Measurements from ENCODE around the gene FHIT. TPM values are rescaled to one million over a fixed set of nuclear protein-coding genes. Genes with fewer than 3 reads are reported as not detected.

FHIT gene
- total and polyA plus RNA-seq, 2 of the 4 experiments (the other 2 are of a cell fraction), result 0.07 TPM; not detected in 1

DNA sequence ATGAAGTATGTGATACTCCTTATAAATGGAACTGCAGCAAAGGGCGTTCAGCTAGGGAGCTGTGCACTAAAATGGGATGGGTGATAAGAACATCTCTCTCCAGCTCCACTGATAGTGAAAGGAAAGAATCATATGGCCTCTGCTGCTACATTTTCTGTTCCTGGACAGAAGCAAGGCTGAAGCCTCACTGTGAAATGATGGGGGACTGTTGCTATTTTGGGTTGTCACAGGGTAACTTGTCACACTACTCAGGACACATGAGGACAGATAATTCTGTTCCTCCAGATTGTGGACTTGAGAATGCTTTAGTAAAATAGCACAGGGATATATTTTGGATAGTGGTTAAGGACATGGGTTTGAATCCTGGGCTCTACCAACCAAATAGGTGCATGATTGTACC, 423.6 kb downstream of the FHIT start:
- no peak overlapping the region for H3K9ac ChIP-seq (ENCODE audit: low read depth, low read length)
- no peaks in the 10 kb centered on the region for H3K79me1 ChIP-seq (ENCODE audit: low read depth in 1 of 2, low read length in 2 of 2)
- no peak overlapping the region for H2AFZ ChIP-seq (replicated peaks; ENCODE audit: low read length, poor library complexity)
- H3K27me3 ChIP-seq (ENCODE audit: control insufficient read depth, insufficient read depth, low read length), result no peaks in the 10 kb centered on the region
- DNase-seq, result no peak
- no peaks in the 10 kb centered on the region for H4K20me1 ChIP-seq (ENCODE audit: insufficient read depth, low read length)
- H3K9me3 ChIP-seq (ENCODE audit: control insufficient read depth, insufficient read depth, low read length), result peaks cover 2% of the 10 kb centered on the region; the same call in 1 of the 2 replicates
- no peak overlapping the region for H3K4me2 ChIP-seq (ENCODE audit: low read depth, low read length)
- H3K4me1 ChIP-seq (ENCODE audit: control insufficient read depth, insufficient read depth, low read length), result no peaks in the 10 kb centered on the region
- no CpG with 5 or more reads among the region's 1 CpG for WGBS, 2 experiments (ENCODE audit: extremely low coverage in 2 of 2, insufficient read length in 1 of 2)
- no peak overlapping the region for H3K56ac ChIP-seq (ENCODE audit: extremely low read depth, insufficient read depth, low read length)
- in situ Hi-C loops (cut with MboI; ENCODE audit: low sequenced_read_pairs), result no loop called here
- no TSS peak for BruUV-seq (replicated peaks)
- no peak overlapping the region for H3K4ac ChIP-seq (ENCODE audit: low read depth, low read length)
- ChIA-PET POLR2A (ENCODE audit: unreplicated experiment) (no interaction called here), CTCF (no interaction called here)
- H4K8ac ChIP-seq (ENCODE audit: low read depth in 2 of 2, low read length in 2 of 2), result no peak overlapping the region
- H3K27ac ChIP-seq (ENCODE audit: insufficient read depth, low read length), result no peak overlapping the region
- ATAC-seq (ENCODE audit: low read depth), result no peak
- H2AK9ac ChIP-seq (replicated peaks; ENCODE audit: low read depth, low read length, poor library complexity), result no peak overlapping the region
- no peak for TF ChIP-seq NFE2L2 (IDR thresholded peaks at IDR 0.05; ENCODE audit: low read depth, low read length)
- no peak for TF ChIP-seq POLR2A (IDR thresholded peaks at IDR 0.05; ENCODE audit: low read depth, low read length)
- TF ChIP-seq MAFK (IDR thresholded peaks at IDR 0.05; ENCODE audit: low read depth, low read length), result no peak
- no peak for TF ChIP-seq FOS (IDR thresholded peaks at IDR 0.05; ENCODE audit: low read depth, low read length)
- TF ChIP-seq RCOR1 (IDR thresholded peaks at IDR 0.05; ENCODE audit: insufficient replicate concordance, low read length), result no peak
- no peak for TF ChIP-seq RAD21 (IDR thresholded peaks at IDR 0.05; ENCODE audit: low read length)
- no peak for TF ChIP-seq MAZ (IDR thresholded peaks at IDR 0.05; ENCODE audit: borderline replicate concordance, low read depth, low read length)
- no peak for TF ChIP-seq CHD1 (IDR thresholded peaks at IDR 0.05; ENCODE audit: low read depth, low read length)
- TF ChIP-seq SMC3 (IDR thresholded peaks at IDR 0.05; ENCODE audit: low read depth, low read length), result no peak
- no peak for TF ChIP-seq CEBPB (IDR thresholded peaks at IDR 0.05; ENCODE audit: low read depth, low read length)
- TF ChIP-seq RFX5 (IDR thresholded peaks at IDR 0.05; ENCODE audit: low read depth, low read length), result no peak
- no peaks in the 10 kb centered on the region for H3K36me3 ChIP-seq (ENCODE audit: control insufficient read depth, insufficient read depth, low read length)
- no peak overlapping the region for H3K18ac ChIP-seq (ENCODE audit: low read depth, low read length)
- no peak overlapping the region for H2BK5ac ChIP-seq (ENCODE audit: low read depth, low read length, poor library complexity, severe bottlenecking)
- dilution Hi-C loops (cut with HindIII; ENCODE audit: low sequenced_read_pairs, unreplicated experiment), result no loop called here
- intact Hi-C loops (cut with micrococcal nuclease), result no loop called here
- H2AK5ac ChIP-seq (ENCODE audit: low read depth, low read length), result no peak overlapping the region
- H2BK15ac ChIP-seq (ENCODE audit: low read depth, low read length), result no peak overlapping the region
- no peaks in the 10 kb centered on the region for H3K9me1 ChIP-seq (ENCODE audit: insufficient read depth, low read length)
- no peak overlapping the region for H3K23ac ChIP-seq (ENCODE audit: low read depth, low read length)
- H4K91ac ChIP-seq (ENCODE audit: insufficient read depth, low read depth, low read length), result no peak overlapping the region
- no peak overlapping the region for H2BK120ac ChIP-seq (ENCODE audit: low read depth, low read length)
- H3K4me3 ChIP-seq (ENCODE audit: insufficient read depth, low read depth, low read length), result no peak overlapping the region
- no peak overlapping the region for H4K5ac ChIP-seq (ENCODE audit: low read depth, low read length)
- no peak overlapping the region for H2BK20ac ChIP-seq (ENCODE audit: low read depth, low read length)
- H3K14ac ChIP-seq (replicated peaks; ENCODE audit: low read depth, low read length), result no peak overlapping the region
